IPS-20b (cell line): ENCODE results near the gene MTR.

Experiments
- H3K27ac ChIP-seq: one replicate; pipeline ENCODE4 v1.5.1; 2013; ENCODE audit warnings: low read length
- H3K27me3 ChIP-seq: 2 replicates; pipeline ENCODE4 v1.6.1; 2013; ENCODE audit warnings: mild to moderate bottlenecking, low read length, inconsistent platforms; ENCODE audit not compliant: insufficient read depth
- H3K36me3 ChIP-seq: 2 replicates; pipeline ENCODE4 v1.6.1; 2013; ENCODE audit warnings: low read depth, mild to moderate bottlenecking, inconsistent platforms, low read length, moderate library complexity; ENCODE audit not compliant: insufficient read depth
- H3K4me1 ChIP-seq: 2 replicates; pipeline ENCODE4 v1.6.1; 2013; ENCODE audit warnings: mild to moderate bottlenecking, control low read depth, inconsistent platforms, low read length, moderate library complexity; ENCODE audit not compliant: insufficient read depth
- H3K4me3 ChIP-seq: 2 replicates; pipeline ENCODE4 v1.5.1; 2013; ENCODE audit warnings: mild to moderate bottlenecking, low read length, inconsistent platforms
- H3K9ac ChIP-seq: 2 replicates; pipeline ENCODE4 v1.6.1; 2013; ENCODE audit warnings: low read depth, mild to moderate bottlenecking, inconsistent platforms, low read length, moderate library complexity
- H3K9me3 ChIP-seq: 2 replicates; pipeline ENCODE4 v1.6.1; 2013; ENCODE audit warnings: mild to moderate bottlenecking, low read depth, low read length, inconsistent platforms; ENCODE audit not compliant: insufficient read depth

The MTR gene

DNA sequence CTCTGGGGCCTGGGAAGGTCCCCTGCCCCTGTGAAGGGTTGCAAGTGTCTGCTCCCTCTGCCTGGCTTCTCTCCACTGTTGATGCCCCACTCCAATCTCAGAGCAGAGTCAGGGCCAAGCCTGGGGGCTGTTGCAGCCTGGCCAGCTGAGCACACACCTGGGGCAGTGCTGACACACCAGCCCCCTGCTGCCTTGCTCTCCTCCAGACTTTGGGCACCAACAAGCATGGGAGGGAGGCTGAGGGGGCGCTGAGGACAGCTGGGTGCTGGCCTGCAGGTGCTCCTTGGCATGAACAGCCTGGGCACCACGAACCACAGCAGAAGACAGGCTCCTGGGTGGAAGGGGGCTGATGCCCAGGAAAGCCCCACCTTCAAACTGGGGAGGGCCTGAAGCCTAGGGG, 9.6 kb upstream of the MTR start:
- H3K27me3 ChIP-seq: no peaks in the 10 kb centered on the region
- H3K4me3 ChIP-seq: no peak overlapping the region
- H3K9me3 ChIP-seq: no peaks in the 10 kb centered on the region
- no peaks in the 10 kb centered on the region for H3K4me1 ChIP-seq
- H3K9ac ChIP-seq: no peak overlapping the region
- H3K36me3 ChIP-seq: no peaks in the 10 kb centered on the region
- H3K27ac ChIP-seq: no peak overlapping the region

DNA sequence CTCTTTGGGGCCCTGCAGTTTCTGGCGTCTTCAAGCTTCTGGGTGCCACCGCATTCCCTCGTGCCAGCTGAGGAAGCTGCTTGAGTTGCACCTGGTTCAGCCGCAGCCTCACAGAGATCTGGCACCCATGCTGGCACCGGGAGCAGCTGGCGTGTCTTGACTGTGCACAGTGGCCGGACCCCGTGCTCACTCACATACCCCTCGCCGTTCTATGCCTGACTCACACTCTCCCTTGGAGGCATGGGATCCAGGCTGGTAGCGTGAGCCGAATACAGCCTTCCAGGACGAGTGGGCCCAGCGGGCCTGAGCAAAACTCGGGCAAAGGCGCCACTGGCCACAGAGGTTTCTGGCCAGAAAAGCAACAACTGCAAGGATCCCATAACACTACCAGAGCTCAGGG, 8.6 kb upstream of the MTR start:
- Histone ChIP-seq H3K27ac (no peak overlapping the region), H3K9ac (no peak overlapping the region), H3K4me1 (no peaks in the 10 kb centered on the region), H3K4me3 (no peak overlapping the region), H3K27me3 (no peaks in the 10 kb centered on the region), H3K36me3 (no peaks in the 10 kb centered on the region), H3K9me3 (no peaks in the 10 kb centered on the region)

DNA sequence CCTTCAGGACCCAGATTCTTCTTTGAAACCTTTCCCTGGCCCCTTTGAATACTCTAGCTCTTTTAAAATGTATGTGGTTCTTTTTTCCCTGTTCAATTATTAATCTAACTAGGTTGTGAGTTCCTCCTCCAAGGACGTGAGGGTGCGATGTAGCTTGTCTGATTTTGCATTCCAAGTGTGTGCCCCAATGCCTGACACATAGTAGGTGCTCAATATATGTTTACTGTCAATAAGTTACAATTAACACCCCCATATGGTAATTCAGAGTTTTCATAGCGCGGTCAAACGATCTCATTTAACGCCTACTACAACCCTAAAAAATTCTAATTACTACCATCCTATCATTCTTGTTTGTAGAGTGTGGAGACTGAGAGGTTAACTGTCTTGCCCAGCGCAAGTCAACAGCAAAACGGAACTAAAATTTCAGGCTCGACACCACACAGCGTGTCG, 482 bp upstream of the MTR start:
- H3K27me3 ChIP-seq: peaks cover 19% of the 10 kb centered on the region; the same call in 1 of the 2 replicates
- H3K9ac ChIP-seq: peak overlapping the region; percentile 46; the same call in 1 of the 2 replicates
- no peaks in the 10 kb centered on the region for H3K9me3 ChIP-seq
- H3K4me1 ChIP-seq: no peaks in the 10 kb centered on the region
- no peaks in the 10 kb centered on the region for H3K36me3 ChIP-seq
- peak overlapping the region; percentile 85 for H3K4me3 ChIP-seq
- no peak overlapping the region for H3K27ac ChIP-seq

DNA sequence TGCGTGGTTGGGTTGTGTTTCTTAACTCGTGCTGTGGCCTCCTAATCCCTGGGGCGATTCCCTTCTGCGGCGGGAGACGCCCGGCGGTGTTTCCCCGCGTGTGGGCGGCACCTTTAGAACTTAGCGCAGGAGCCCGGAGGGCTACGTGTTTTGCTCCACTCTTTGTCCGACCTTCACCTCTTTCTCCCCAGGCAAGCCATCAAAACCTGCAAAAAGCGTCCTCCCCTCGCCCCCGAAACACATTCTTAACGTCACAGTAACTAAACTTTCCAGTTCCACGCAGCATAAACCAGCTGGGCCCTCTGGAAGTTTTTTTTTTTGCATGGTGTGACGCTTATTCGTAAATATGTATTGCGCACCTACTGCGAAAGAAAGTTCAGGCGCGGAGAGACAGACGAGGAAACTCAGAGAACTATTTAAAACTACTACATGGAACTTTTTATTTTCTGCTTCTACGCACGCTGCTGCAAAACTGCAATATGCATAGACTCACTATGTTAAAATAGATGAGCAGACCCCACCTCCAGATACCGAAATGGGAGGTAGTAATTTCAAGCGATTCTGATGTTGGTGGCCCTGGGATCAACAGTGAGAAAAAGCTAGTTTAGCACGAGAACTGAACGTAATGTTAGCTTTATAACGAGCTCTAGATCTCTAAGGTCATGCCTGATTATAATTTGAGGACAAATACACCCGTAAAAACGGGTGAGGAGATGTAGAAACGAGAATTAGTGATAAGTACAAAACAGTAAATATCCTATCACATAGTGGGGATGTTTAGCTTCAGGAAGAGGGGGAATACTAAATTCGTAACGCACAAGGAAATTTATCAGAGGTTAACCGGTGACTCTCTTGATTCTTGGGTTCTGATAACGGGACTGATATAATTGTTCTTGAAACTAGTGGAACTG, 920 bp downstream of the MTR start:
- Histone ChIP-seq H3K4me3 (peak overlapping the region; percentile 85), H3K9me3 (no peaks in the 10 kb centered on the region), H3K27me3 (peaks cover 19% of the 10 kb centered on the region; the same call in 1 of the 2 replicates), H3K4me1 (no peaks in the 10 kb centered on the region), H3K9ac (peak overlapping the region; percentile 74), H3K27ac (no peak overlapping the region), H3K36me3 (no peaks in the 10 kb centered on the region)

- no peaks in the 10 kb centered on the region for H3K9me3 ChIP-seq
- H3K4me3 ChIP-seq: no peak overlapping the region
Observed at GRCh38 chr1:236799001-236799400, 3.9 kb downstream of the MTR start.

DNA sequence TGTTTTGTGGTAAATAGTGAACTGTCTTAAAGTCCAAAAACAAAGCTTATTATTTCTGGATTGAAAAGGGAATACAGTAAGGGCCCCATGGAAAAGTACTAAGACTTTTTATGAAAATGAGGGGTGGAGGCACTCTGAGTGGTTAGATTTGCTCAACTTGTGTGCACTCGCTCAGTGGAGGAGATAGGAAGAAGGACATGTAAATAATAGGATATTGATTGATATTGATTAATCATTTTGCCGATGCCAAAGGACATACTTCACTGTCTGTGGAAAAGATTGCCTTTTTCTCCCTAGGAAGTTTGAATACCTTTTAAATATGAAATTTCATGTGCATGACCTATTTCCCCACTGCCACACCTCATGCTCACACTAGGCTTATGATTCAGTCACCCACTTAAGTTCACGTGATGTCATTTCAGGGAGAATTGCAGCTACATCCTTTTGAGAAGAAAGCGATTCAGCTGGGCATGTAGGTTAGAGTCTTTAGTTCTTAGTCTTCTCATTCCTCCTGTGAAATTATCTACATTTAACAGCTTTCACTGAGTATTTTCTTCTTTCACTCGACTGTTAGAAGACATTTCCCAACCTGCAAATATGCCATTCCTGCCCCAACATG, 5.0 kb downstream of the MTR start:
- Histone ChIP-seq H3K4me1 (no peaks in the 10 kb centered on the region), H3K9me3 (no peaks in the 10 kb centered on the region), H3K27me3 (peaks cover 9% of the 10 kb centered on the region; the same call in 1 of the 2 replicates), H3K9ac (no peak overlapping the region), H3K4me3 (no peak overlapping the region), H3K36me3 (0 out of 2 replicates have a peak, but pooled peaks cover 8% of the 10 kb centered on the region), H3K27ac (no peak overlapping the region)

More at GRCh38 chr1:236799001-236799400, 3.9 kb downstream of the MTR start:
- Histone ChIP-seq H3K27ac (no peak overlapping the region), H3K9ac (no peak overlapping the region), H3K36me3 (0 out of 2 replicates have a peak, but pooled peaks cover 4% of the 10 kb centered on the region), H3K4me1 (no peaks in the 10 kb centered on the region), H3K27me3 (peaks cover 9% of the 10 kb centered on the region; the same call in 1 of the 2 replicates)

GRCh38 chr1:236800623-236801022, 5.5 kb downstream of the MTR start:
- Histone ChIP-seq H3K27ac (no peak overlapping the region), H3K36me3 (0 out of 2 replicates have a peak, but pooled peaks cover 8% of the 10 kb centered on the region), H3K27me3 (peaks cover 8% of the 10 kb centered on the region; the same call in 1 of the 2 replicates), H3K9ac (no peak overlapping the region), H3K9me3 (no peaks in the 10 kb centered on the region), H3K4me1 (no peaks in the 10 kb centered on the region), H3K4me3 (no peak overlapping the region)

GRCh38 chr1:236802264-236802663, 7.2 kb downstream of the MTR start:
- H3K4me3 ChIP-seq: no peak overlapping the region
- no peak overlapping the region for H3K9ac ChIP-seq
- H3K9me3 ChIP-seq: no peaks in the 10 kb centered on the region
- H3K27me3 ChIP-seq: no peaks in the 10 kb centered on the region
- 0 out of 2 replicates have a peak, but pooled peaks cover 8% of the 10 kb centered on the region for H3K36me3 ChIP-seq
- no peaks in the 10 kb centered on the region for H3K4me1 ChIP-seq
- H3K27ac ChIP-seq: no peak overlapping the region

DNA sequence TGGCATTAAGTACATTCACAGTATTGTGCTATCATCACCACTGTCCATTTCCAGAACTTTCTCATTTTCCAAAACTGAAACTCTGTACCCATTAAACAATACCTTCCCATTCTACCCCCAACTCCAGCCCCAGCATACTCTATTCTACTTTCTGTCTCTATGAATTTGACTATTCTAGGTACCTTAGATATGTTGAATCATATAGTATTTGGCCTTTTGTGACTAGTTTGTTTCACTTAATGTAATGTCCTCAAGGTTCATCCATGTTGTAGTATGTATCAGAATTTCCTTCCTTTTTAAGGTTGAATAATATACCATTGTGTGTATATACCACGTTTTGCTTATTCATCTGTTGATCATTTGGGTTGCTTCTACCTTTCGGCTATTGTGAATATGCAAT, 11.5 kb downstream of the MTR start:
- Histone ChIP-seq H3K36me3 (peaks cover 37% of the 10 kb centered on the region), H3K4me1 (no peaks in the 10 kb centered on the region), H3K9ac (no peak overlapping the region), H3K27ac (no peak overlapping the region), H3K9me3 (no peaks in the 10 kb centered on the region), H3K27me3 (no peaks in the 10 kb centered on the region), H3K4me3 (no peak overlapping the region)

DNA sequence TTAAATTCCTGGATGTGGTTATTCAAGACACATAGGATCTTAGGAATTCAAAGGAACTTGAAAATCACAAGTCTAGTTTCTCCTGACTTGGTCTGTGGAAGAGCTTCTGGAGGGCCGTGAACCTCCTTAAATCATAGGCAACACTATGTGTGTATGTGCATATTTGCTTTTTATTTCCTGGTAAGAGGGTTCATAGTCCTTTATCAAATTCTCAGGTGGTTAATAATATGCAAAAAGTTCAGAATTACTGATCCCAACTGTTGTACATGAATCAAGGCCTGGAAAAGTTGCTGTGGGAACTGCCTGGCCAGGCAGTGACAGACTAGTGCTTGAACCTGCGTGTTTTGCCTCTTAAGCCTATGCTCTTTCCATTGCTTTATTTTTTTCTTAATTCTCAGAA, 12.9 kb downstream of the MTR start:
- Histone ChIP-seq H3K4me3 (no peak overlapping the region), H3K36me3 (peaks cover 46% of the 10 kb centered on the region), H3K9ac (no peak overlapping the region)

DNA sequence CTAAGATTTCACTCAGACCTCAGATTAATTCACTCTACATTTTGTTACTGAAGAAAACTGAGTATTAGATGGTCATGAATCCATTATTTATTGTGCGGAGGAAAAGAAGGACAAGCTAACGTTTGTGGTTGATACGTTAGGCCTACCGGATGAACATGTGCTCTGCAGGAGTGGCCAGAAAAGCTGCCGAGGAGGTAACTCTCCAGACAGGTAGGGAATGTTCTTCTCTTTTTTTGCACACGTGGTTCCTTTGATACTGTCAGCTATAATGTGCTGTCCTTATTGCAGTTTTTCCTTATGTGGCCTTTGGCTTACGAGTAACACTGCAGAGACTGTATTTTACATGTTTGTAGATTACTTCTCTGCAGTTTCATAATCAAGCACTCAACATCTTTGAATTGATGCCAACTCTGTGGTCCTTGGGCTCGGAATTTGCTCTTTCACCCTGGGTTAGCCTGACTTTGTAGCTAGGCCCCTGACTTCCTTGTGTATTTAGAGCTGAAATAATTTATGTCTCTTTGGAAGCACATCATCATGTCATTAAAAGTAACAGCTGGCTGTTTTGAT, 13.6 kb downstream of the MTR start:
- no peaks in the 10 kb centered on the region for H3K27me3 ChIP-seq
- no peaks in the 10 kb centered on the region for H3K9me3 ChIP-seq
- no peaks in the 10 kb centered on the region for H3K4me1 ChIP-seq
- peaks cover 51% of the 10 kb centered on the region for H3K36me3 ChIP-seq
- H3K27ac ChIP-seq: no peak overlapping the region
- H3K9ac ChIP-seq: no peak overlapping the region
- no peak overlapping the region for H3K4me3 ChIP-seq

More for the DNA sequence above, 12.9 kb downstream of the MTR start:
- Histone ChIP-seq H3K27ac (no peak overlapping the region), H3K4me1 (no peaks in the 10 kb centered on the region), H3K9me3 (no peaks in the 10 kb centered on the region), H3K27me3 (no peaks in the 10 kb centered on the region)
